ENCODE measurements around the gene MSANTD1.

- no peak for TF ChIP-seq CTCF (IDR thresholded peaks at IDR 0.05)
- TF ChIP-seq EP300 (IDR thresholded peaks at IDR 0.05), result no peak
- no peak for TF ChIP-seq POLR2A (IDR thresholded peaks at IDR 0.05)
Observed at GRCh38 chr4:3253808-3254207, 4.8 kb downstream of the MSANTD1 start.

Data from ovary (tissue), 3 donors.